Measurements from ENCODE around the gene PHYKPL. TPM values are rescaled to one million over a fixed set of nuclear protein-coding genes. Genes with fewer than 3 reads are reported as not detected.

PHYKPL gene
- total RNA-seq, 1 donor from 2014 or later: 20.5 TPM

GRCh38 chr5:178204182-178204934 is 28.2 kb downstream of the PHYKPL start, which contains the start of gene HNRNPAB:
Gene HNRNPAB, plus strand, starts transcription at chr5:178204533. Its CDS starts 305 bp downstream, at chr5:178204838.
- peak within 1 kb of the TSS; percentile 88 for H3K4me2 ChIP-seq
- peaks cover 58% of the 10 kb centered on the region for H3F3A ChIP-seq (ENCODE audit: low read depth)
- H3K9me3 ChIP-seq (ENCODE audit: low read depth): no peaks in the 10 kb centered on the region
- H3K79me2 ChIP-seq (ENCODE audit: low read depth): peaks cover 56% of the 10 kb centered on the region
- H3K27ac ChIP-seq: peak within 1 kb of the TSS; percentile 85
- peak within 1 kb of the TSS; percentile 97 for H3K9ac ChIP-seq
- TF ChIP-seq EZH2 (IDR thresholded peaks at IDR 0.05) (no peak), EZH2phosphoT487 (IDR thresholded peaks at IDR 0.05) (no peak), CTCF (IDR thresholded peaks at IDR 0.05) (no peak)
- peaks cover 9% of the 10 kb centered on the region for H3K27me3 ChIP-seq
- peaks cover 16% of the 10 kb centered on the region for H3K4me1 ChIP-seq
- H3K36me3 ChIP-seq: peaks cover 17% of the 10 kb centered on the region
- DNase-seq (ENCODE audit: low spot score): peak; percentile 98
- Mint-ChIP-seq H3K4me1 (peaks cover 29% of the 10 kb centered on the region), H3K36me3 (peaks cover 24% of the 10 kb centered on the region), H3K27ac (peak within 1 kb of the TSS; percentile 99), H3K4me3 (peak within 1 kb of the TSS; percentile 99), H3K27me3 (ENCODE audit: insufficient read depth, low read depth) (peaks cover 23% of the 10 kb centered on the region), H3K9me3 (peaks cover 2% of the 10 kb centered on the region)
- peak within 1 kb of the TSS; percentile 52 for H2AFZ ChIP-seq (replicated peaks)
- H3K4me3 ChIP-seq: peak within 1 kb of the TSS; percentile 94
- H4K20me1 ChIP-seq (ENCODE audit: low read depth): peaks cover 44% of the 10 kb centered on the region

- peaks cover 52% of the 10 kb centered on the region for H3F3A ChIP-seq (ENCODE audit: low read depth)
- Mint-ChIP-seq H3K36me3 (peaks cover 19% of the 10 kb centered on the region), H3K4me1 (peaks cover 29% of the 10 kb centered on the region), H3K27ac (no peak overlapping the region), H3K9me3 (peaks cover 2% of the 10 kb centered on the region), H3K4me3 (peak overlapping the region; percentile 99), H3K27me3 (ENCODE audit: insufficient read depth, low read depth) (peaks cover 20% of the 10 kb centered on the region)
- peaks cover 16% of the 10 kb centered on the region for H3K4me1 ChIP-seq
- peak overlapping the region; percentile 94 for H3K4me3 ChIP-seq
- H3K27me3 ChIP-seq: peaks cover 9% of the 10 kb centered on the region
- H3K79me2 ChIP-seq (ENCODE audit: low read depth): peaks cover 50% of the 10 kb centered on the region
- H3K9ac ChIP-seq: no peak overlapping the region
- H4K20me1 ChIP-seq (ENCODE audit: low read depth): peaks cover 37% of the 10 kb centered on the region
- H2AFZ ChIP-seq (replicated peaks): peak overlapping the region; percentile 52
- TF ChIP-seq EZH2 (IDR thresholded peaks at IDR 0.05): no peak
- no peak for TF ChIP-seq CTCF (IDR thresholded peaks at IDR 0.05)
- no peak for TF ChIP-seq EZH2phosphoT487 (IDR thresholded peaks at IDR 0.05)
- peaks cover 17% of the 10 kb centered on the region for H3K36me3 ChIP-seq
- H3K27ac ChIP-seq: no peak overlapping the region
- peak overlapping the region; percentile 80 for H3K4me2 ChIP-seq
- H3K9me3 ChIP-seq (ENCODE audit: low read depth): no peaks in the 10 kb centered on the region
- DNase-seq (ENCODE audit: low spot score): no peak
Observed at GRCh38 chr5:178203670-178204181, 28.9 kb downstream of the PHYKPL start.

- Histone ChIP-seq H3K9me3 (ENCODE audit: low read depth) (no peaks in the 10 kb centered on the region), H2AFZ (replicated peaks) (no peak overlapping the region), H3K9ac (no peak overlapping the region), H3K4me1 (peaks cover 16% of the 10 kb centered on the region), H3K79me2 (ENCODE audit: low read depth) (peaks cover 38% of the 10 kb centered on the region), H3K27me3 (peaks cover 9% of the 10 kb centered on the region), H3F3A (ENCODE audit: low read depth) (peaks cover 40% of the 10 kb centered on the region), H3K36me3 (peaks cover 11% of the 10 kb centered on the region), H3K4me2 (no peak overlapping the region), H4K20me1 (ENCODE audit: low read depth) (peaks cover 26% of the 10 kb centered on the region), H3K27ac (no peak overlapping the region), H3K4me3 (no peak overlapping the region)
- Mint-ChIP-seq H3K9me3 (peaks cover 2% of the 10 kb centered on the region), H3K27ac (no peak overlapping the region), H3K4me3 (peak overlapping the region; percentile 80), H3K36me3 (peaks cover 13% of the 10 kb centered on the region), H3K27me3 (ENCODE audit: insufficient read depth, low read depth) (peaks cover 26% of the 10 kb centered on the region), H3K4me1 (peaks cover 28% of the 10 kb centered on the region)
- DNase-seq (ENCODE audit: low spot score): no peak
- TF ChIP-seq EZH2 (IDR thresholded peaks at IDR 0.05): no peak
- no peak for TF ChIP-seq CTCF (IDR thresholded peaks at IDR 0.05)
- TF ChIP-seq EZH2phosphoT487 (IDR thresholded peaks at IDR 0.05): no peak
Observed at GRCh38 chr5:178202541-178202940, 30.1 kb downstream of the PHYKPL start.
